Prostate gland (tissue), 2 donors: ENCODE measurements around the gene C2orf80. TPM values are rescaled to one million over a fixed set of nuclear protein-coding genes. Genes with fewer than 3 reads are reported as not detected.

Experiments
- DNase-seq: peaks from one replicate; pipeline ENCODE4 v3.0.0-alpha.2; 2019; ENCODE audit warnings: low spot score
- H3K27ac ChIP-seq, 2 donors: fragments of 200-600 bp; sonication (generic); 2 replicates each; pipeline ENCODE4 v1.5.1; 2017 to 2019
- H3K27me3 ChIP-seq: fragments of 200-600 bp; sonication (generic); replicated peaks from 2 replicates; pipeline ENCODE4 v1.5.1; 2019; ENCODE audit not compliant: insufficient read depth
- H3K36me3 ChIP-seq, 2 donors: fragments of 200-600 bp; sonication (generic); 1 replicate in 1 of 2; 2 replicates in 1 of 2; pipeline versions ENCODE4 v1.5.1 to v1.8.1; 2017 to 2019
- H3K4me1 ChIP-seq: fragments of 200-600 bp; sonication (generic); replicated peaks from 2 replicates; pipeline ENCODE4 v1.5.1; 2019
- H3K4me3 ChIP-seq, 2 donors: fragments of 200-600 bp; sonication (generic); 2 replicates each; pipeline ENCODE4 v1.5.1; 2017 to 2019
- H3K9me3 ChIP-seq: fragments of 200-600 bp; sonication (generic); 2 replicates; pipeline ENCODE4 v1.5.1; 2017
- POLR2A ChIP-seq: fragments of 450-650 bp; IDR thresholded peaks from one replicate; pipeline ENCODE4 v1.6.1; 2016; ENCODE audit warnings: antibody characterized with exemption, mild to moderate bottlenecking
- POLR2AphosphoS5 ChIP-seq: sonication (generic); formaldehyde crosslinking; IDR thresholded peaks from one replicate; pipeline ENCODE4 v1.6.1; 2017; ENCODE audit warnings: antibody characterized with exemption
- WGBS: methylation state at CpG from one replicate; pipeline ENCODE4 v1.1.5; 2018; 5-methylcytosine and 5-hydroxymethylcytosine counted together
- intact Hi-C: fragments of 100-400 bp; cut with DNase I; formaldehyde crosslinking; loops from one replicate; pipeline ENCODE4 v1.14.2; 2022
- total RNA-seq, 2 donors: library from RNA; depleted of rRNA; stranded (reverse); fragments of >200 nt; gene quantifications; one replicate each; pipeline ENCODE4 v1.1.0, GENCODE V29; 2016
- TF ChIP-seq, protein P1 (sequence below), 4 experiments: fragments of 200-600 bp in 2 of 4; fragments of 450-650 bp in 2 of 4; sonication (generic) in 2 of 4; IDR thresholded peaks; 1 replicate in 3 of 4; 2 replicates in 1 of 4; pipeline ENCODE4 v1.5.1; 2016 to 2019; ENCODE audit warnings: antibody characterized with exemption in 4 of 4, mild to moderate bottlenecking in 2 of 4, moderate library complexity in 2 of 4

Gene C2orf80
- total RNA-seq, 2 donors from 2014 or later = not detected

DNA sequence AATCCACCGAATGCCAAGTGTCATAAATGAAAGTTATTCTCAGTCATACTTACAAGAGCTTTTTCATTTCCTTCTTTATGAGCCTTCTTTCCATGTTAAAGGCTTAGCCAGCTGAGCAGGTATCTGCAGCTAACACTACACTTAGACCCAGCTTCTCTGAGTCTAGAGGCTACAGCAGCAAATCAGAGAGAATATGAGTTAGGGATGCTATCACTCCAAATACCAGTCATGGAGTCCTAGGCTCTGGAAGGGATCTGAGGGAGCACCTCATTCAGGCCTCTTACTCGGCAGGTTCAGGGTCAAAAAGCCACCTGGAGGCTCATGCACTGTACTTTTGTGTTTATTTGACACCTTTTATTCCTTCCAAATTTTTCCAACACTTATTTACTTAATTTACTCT is 2.9 kb downstream of the C2orf80 start:
- intact Hi-C loops = no loop called here
- 89% methylated on average over 2 of the region's 2 CpGs for WGBS
- no peaks in the 10 kb centered on the region for H3K27me3 ChIP-seq
- no peaks in the 10 kb centered on the region for H3K4me1 ChIP-seq
- no peaks in the 10 kb centered on the region for H3K36me3 ChIP-seq
- no peak for DNase-seq
- H3K4me3 ChIP-seq = no peak overlapping the region
- TF ChIP-seq, protein P1, sequence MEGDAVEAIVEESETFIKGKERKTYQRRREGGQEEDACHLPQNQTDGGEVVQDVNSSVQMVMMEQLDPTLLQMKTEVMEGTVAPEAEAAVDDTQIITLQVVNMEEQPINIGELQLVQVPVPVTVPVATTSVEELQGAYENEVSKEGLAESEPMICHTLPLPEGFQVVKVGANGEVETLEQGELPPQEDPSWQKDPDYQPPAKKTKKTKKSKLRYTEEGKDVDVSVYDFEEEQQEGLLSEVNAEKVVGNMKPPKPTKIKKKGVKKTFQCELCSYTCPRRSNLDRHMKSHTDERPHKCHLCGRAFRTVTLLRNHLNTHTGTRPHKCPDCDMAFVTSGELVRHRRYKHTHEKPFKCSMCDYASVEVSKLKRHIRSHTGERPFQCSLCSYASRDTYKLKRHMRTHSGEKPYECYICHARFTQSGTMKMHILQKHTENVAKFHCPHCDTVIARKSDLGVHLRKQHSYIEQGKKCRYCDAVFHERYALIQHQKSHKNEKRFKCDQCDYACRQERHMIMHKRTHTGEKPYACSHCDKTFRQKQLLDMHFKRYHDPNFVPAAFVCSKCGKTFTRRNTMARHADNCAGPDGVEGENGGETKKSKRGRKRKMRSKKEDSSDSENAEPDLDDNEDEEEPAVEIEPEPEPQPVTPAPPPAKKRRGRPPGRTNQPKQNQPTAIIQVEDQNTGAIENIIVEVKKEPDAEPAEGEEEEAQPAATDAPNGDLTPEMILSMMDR (IDR thresholded peaks at IDR 0.05) = no peak
- TF ChIP-seq POLR2AphosphoS5 (no peak), POLR2A (no peak)
- H3K9me3 ChIP-seq = no peaks in the 10 kb centered on the region
- H3K27ac ChIP-seq = no peak overlapping the region

DNA sequence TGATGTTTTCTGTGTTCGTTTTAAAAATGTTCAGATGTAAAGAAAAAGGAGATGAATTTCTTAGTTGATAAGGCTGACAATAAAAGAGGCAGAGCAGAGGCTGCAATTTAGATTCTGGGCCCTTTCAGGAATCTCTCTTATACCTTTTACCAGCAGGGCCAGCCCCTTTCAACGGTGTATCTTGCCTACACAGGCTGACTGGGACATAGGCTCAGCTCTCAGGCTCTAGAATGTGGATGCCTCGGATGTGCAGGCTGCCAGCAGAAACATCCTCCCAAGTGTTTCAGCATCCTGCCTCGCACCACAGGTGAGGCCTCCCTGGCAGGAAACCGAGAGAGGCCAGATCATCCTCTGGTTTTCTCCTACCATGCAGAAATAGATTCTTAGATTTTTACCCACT is 3.4 kb downstream of the C2orf80 start:
- H3K4me1 ChIP-seq = no peaks in the 10 kb centered on the region
- TF ChIP-seq POLR2A (no peak), POLR2AphosphoS5 (no peak)
- TF ChIP-seq, protein P1 (IDR thresholded peaks at IDR 0.05) = no peak
- 81% methylated on average over 5 of the region's 5 CpGs for WGBS
- no peaks in the 10 kb centered on the region for H3K36me3 ChIP-seq
- intact Hi-C loops = no loop called here
- no peak for DNase-seq
- no peak overlapping the region for H3K27ac ChIP-seq
- H3K27me3 ChIP-seq = no peaks in the 10 kb centered on the region
- H3K4me3 ChIP-seq = no peak overlapping the region
- no peaks in the 10 kb centered on the region for H3K9me3 ChIP-seq

DNA sequence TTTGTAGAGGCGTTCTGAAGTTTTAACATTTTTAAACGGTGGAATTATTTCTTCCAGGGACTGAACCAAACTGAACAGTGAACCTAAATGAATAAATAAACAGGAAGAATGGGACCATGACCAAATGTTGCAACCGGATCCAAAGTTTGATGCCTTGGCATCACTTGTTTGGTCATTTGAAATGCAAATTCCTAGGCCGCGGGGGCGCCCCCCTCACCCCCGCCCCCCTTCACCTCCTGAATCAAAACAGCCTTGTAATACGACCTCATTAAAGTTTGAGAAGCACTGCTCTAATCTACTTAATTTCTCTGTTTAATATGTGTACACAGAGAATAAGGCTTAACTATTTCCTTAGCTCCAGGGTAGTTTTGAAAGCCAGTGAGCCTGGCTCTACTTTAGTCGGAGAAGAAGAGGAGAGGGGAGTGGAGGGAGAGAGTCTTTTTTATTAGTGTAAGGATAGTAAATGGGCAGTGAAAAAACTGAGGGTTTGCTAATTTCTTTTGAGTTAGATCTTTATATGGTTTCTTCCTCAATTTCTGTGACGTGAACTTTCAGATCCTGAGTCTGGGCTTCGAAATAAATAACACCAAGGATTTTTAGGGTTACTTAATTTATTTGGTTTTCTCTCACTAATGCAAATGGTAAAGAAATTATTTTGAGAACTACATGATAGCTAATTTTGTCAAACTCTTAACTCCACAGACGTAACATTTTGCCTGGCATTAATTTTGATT is 5.7 kb downstream of the C2orf80 start:
- TF ChIP-seq, protein P1 (IDR thresholded peaks at IDR 0.05) = no peak
- no peak for TF ChIP-seq POLR2AphosphoS5
- no peak for TF ChIP-seq POLR2A
- WGBS = 21% methylated on average over 12 of the region's 12 CpGs
- no peak overlapping the region for H3K4me3 ChIP-seq

GRCh38 chr2:208183526-208183925 is 6.3 kb downstream of the C2orf80 start:
- Histone ChIP-seq H3K27ac (no peak overlapping the region), H3K36me3 (no peaks in the 10 kb centered on the region), H3K4me3 (no peak overlapping the region), H3K27me3 (no peaks in the 10 kb centered on the region), H3K9me3 (no peaks in the 10 kb centered on the region), H3K4me1 (no peaks in the 10 kb centered on the region)
- 40% methylated on average over 7 of the region's 7 CpGs for WGBS
- no peak for TF ChIP-seq POLR2A
- TF ChIP-seq, protein P1 (IDR thresholded peaks at IDR 0.05) = no peak
- TF ChIP-seq POLR2AphosphoS5 = no peak
- DNase-seq = no peak
- intact Hi-C loops = no loop called here

More for the DNA sequence above, 5.7 kb downstream of the C2orf80 start:
- H3K27ac ChIP-seq = no peak overlapping the region
- H3K27me3 ChIP-seq = no peaks in the 10 kb centered on the region
- H3K36me3 ChIP-seq = no peaks in the 10 kb centered on the region
- no peaks in the 10 kb centered on the region for H3K9me3 ChIP-seq
- intact Hi-C loops = no loop called here
- no peak for DNase-seq
- no peaks in the 10 kb centered on the region for H3K4me1 ChIP-seq

- TF ChIP-seq POLR2A (no peak), POLR2AphosphoS5 (no peak)
- TF ChIP-seq, protein P1 (IDR thresholded peaks at IDR 0.05) = no peak
- Histone ChIP-seq H3K9me3 (no peaks in the 10 kb centered on the region), H3K4me3 (no peak overlapping the region), H3K27me3 (no peaks in the 10 kb centered on the region), H3K27ac (no peak overlapping the region), H3K4me1 (no peaks in the 10 kb centered on the region), H3K36me3 (no peaks in the 10 kb centered on the region)
- DNase-seq = no peak
- intact Hi-C loops = no loop called here
- 25% methylated on average over 3 of the region's 3 CpGs for WGBS
These were observed 7.0 kb downstream of the C2orf80 start for GRCh38 chr2:208182835-208183234.
